ENCODE results near the gene USP34.

DNA sequence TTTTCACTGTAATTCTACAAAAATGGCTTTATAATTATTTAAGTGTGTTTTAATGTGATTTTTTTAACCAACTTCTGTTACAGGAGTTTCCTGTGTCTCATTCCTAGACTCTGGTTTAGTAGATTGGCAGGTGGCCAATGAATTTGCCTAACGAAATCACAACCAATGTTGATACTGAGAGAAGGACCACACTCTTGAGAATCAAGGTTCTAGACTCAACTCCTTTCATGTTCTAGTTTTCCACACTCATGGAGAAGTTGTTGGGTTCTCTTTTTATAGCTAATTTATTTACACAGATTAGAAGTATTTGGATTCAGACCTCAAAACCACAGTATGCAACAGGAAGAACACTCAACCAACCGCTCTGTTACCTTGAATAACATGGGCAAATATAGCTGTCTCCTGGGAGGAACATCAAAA lies 22.6 kb upstream of the USP34 start:
- TF ChIP-seq EZH2phosphoT487 (IDR thresholded peaks at IDR 0.05; ENCODE audit: low read depth, severe bottlenecking, unreplicated experiment) (no peak), EZH2 (IDR thresholded peaks at IDR 0.05; ENCODE audit: borderline replicate concordance) (no peak)
- TF ChIP-seq, protein P1, sequence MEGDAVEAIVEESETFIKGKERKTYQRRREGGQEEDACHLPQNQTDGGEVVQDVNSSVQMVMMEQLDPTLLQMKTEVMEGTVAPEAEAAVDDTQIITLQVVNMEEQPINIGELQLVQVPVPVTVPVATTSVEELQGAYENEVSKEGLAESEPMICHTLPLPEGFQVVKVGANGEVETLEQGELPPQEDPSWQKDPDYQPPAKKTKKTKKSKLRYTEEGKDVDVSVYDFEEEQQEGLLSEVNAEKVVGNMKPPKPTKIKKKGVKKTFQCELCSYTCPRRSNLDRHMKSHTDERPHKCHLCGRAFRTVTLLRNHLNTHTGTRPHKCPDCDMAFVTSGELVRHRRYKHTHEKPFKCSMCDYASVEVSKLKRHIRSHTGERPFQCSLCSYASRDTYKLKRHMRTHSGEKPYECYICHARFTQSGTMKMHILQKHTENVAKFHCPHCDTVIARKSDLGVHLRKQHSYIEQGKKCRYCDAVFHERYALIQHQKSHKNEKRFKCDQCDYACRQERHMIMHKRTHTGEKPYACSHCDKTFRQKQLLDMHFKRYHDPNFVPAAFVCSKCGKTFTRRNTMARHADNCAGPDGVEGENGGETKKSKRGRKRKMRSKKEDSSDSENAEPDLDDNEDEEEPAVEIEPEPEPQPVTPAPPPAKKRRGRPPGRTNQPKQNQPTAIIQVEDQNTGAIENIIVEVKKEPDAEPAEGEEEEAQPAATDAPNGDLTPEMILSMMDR (IDR thresholded peaks at IDR 0.05; ENCODE audit: poor library complexity), result no peak

Data from hepatocyte (in vitro differentiated cells).